B cell (primary cell): Measurements from ENCODE around the gene CRTAC1. TPM values are rescaled to one million over a fixed set of nuclear protein-coding genes. Genes with fewer than 3 reads are reported as not detected.

ENCODE experiments used
- ATAC-seq: fragments of 200-7000 bp; cut with Tn5 transposase; one replicate; pipeline ENCODE4 v1.10.0; 2021; ENCODE audit warnings: low read depth, mild to moderate bottlenecking, moderate number of reproducible peaks, moderate library complexity
- CTCF ChIA-PET: fragments of 350-600 bp; sonication (Branson Sonifier 250); formaldehyde crosslinking; loops from one replicate; lab custom pipeline; 2021; ENCODE audit warnings: antibody characterized with exemption, inconsistent platforms; lab: Charles Lee
- POLR2A ChIA-PET: fragments of 350-600 bp; sonication (Branson Sonifier 250); formaldehyde crosslinking; loops from one replicate; lab custom pipeline; 2021; ENCODE audit warnings: antibody characterized with exemption; lab: Charles Lee
- DNase-seq: peaks from one replicate; pipeline ENCODE4 v3.0.0; 2013
- H2AFZ ChIP-seq: 2 replicates; pipeline ENCODE4 v1.6.1; 2012; ENCODE audit warnings: mild to moderate bottlenecking, low read depth, low read length; ENCODE audit not compliant: insufficient read depth, poor library complexity, severe bottlenecking
- H3K27ac ChIP-seq, 2 donors: 1 replicate in 1 of 2; 2 replicates in 1 of 2; pipeline ENCODE4 v1.5.1; 2012 to 2013; ENCODE audit warnings: low read length in 2 of 2, mild to moderate bottlenecking in 2 of 2, moderate library complexity in 1 of 2
- H3K27me3 ChIP-seq, 4 experiments: fragments of 200-600 bp in 1 of 4; sonication (generic) in 1 of 4; replicated peaks in 1 of 4; 1 replicate in 2 of 4; 2 replicates in 2 of 4; pipeline versions ENCODE4 v1.6.1 to v1.7.0; 2013 to 2016; ENCODE audit warnings: low read length in 3 of 4, mild to moderate bottlenecking in 2 of 4, mixed read lengths in 1 of 4, moderate library complexity in 1 of 4; ENCODE audit not compliant: insufficient read depth in 4 of 4, control insufficient read depth in 3 of 4; ENCODE audit errors: control extremely low read depth in 1 of 4
- H3K36me3 ChIP-seq, 2 experiments: replicated peaks in 1 of 2; 1 replicate in 1 of 2; 2 replicates in 1 of 2; pipeline versions ENCODE4 v1.6.1 to v1.7.1; 2013; ENCODE audit warnings: low read length in 1 of 2; ENCODE audit not compliant: insufficient read depth in 2 of 2, control insufficient read depth in 1 of 2; ENCODE audit errors: control extremely low read depth in 1 of 2, extremely low read depth in 1 of 2
- H3K4me1 ChIP-seq, 2 donors: fragments of 200-600 bp in 1 of 2; sonication (generic) in 1 of 2; 1 replicate in 1 of 2; 2 replicates in 1 of 2; pipeline versions ENCODE4 v1.5.1 to v1.6.1; 2013 to 2017; ENCODE audit warnings: low read length in 2 of 2; ENCODE audit not compliant: control insufficient read depth in 2 of 2, insufficient read depth in 2 of 2
- H3K4me2 ChIP-seq: replicated peaks from 2 replicates; pipeline ENCODE3; 2012; ENCODE audit warnings: mild to moderate bottlenecking, low read depth, low read length; ENCODE audit not compliant: poor library complexity, severe bottlenecking
- H3K4me3 ChIP-seq, 5 experiments: fragments of 200-600 bp in 1 of 5; sonication (generic) in 1 of 5; 1 replicate in 3 of 5; 2 replicates in 2 of 5; pipeline versions ENCODE4 v1.5.1 to v1.7.0; 2011 to 2016; ENCODE audit warnings: low read length in 4 of 5, mild to moderate bottlenecking in 4 of 5, low read depth in 2 of 5, control low read depth in 1 of 5, moderate library complexity in 1 of 5; ENCODE audit not compliant: insufficient read depth in 1 of 5; ENCODE audit errors: control extremely low read depth in 1 of 5, extremely low read depth in 1 of 5
- H3K79me2 ChIP-seq: fragments of 200-600 bp; sonication (generic); one replicate; pipeline ENCODE4 v1.6.0; 2016; ENCODE audit warnings: low read length; ENCODE audit not compliant: control insufficient read depth, insufficient read depth
- H3K9ac ChIP-seq: fragments of 200-600 bp; sonication (generic); 2 replicates; pipeline ENCODE4 v1.6.1; 2017; ENCODE audit warnings: mild to moderate bottlenecking, low read length, moderate library complexity
- H3K9me3 ChIP-seq, 3 donors: one replicate each; pipeline versions ENCODE4 v1.6.1 to v1.7.1; 2013; ENCODE audit warnings: low read length in 2 of 3; ENCODE audit not compliant: control insufficient read depth in 2 of 3, insufficient read depth in 1 of 3; ENCODE audit errors: control extremely low read depth in 1 of 3
- H4K20me1 ChIP-seq: 2 replicates; pipeline ENCODE4 v1.6.0; 2012; ENCODE audit warnings: mild to moderate bottlenecking, low read length; ENCODE audit not compliant: insufficient read depth, control insufficient read depth, poor library complexity, severe bottlenecking
- H3K27ac Mint-ChIP-seq: one replicate; pipeline ENCODE4 v1.8.0; 2021; ENCODE audit warnings: mixed read lengths
- H3K27me3 Mint-ChIP-seq: one replicate; pipeline ENCODE4 v1.8.0; 2021; ENCODE audit warnings: mixed read lengths
- H3K4me1 Mint-ChIP-seq: one replicate; pipeline ENCODE4 v1.8.0; 2021; ENCODE audit warnings: mixed read lengths
- H3K4me3 Mint-ChIP-seq: one replicate; pipeline ENCODE4 v1.8.0; 2021; ENCODE audit warnings: mixed read lengths
- H3K9me3 Mint-ChIP-seq: one replicate; pipeline ENCODE4 v1.8.0; 2022; ENCODE audit warnings: mixed read lengths; ENCODE audit not compliant: insufficient read depth
- CTCF ChIP-seq: fragments of 200-600 bp; IDR thresholded peaks from one replicate; pipeline ENCODE4 v1.8.0; 2022; ENCODE audit warnings: antibody characterized with exemption, mild to moderate bottlenecking
- EZH2 ChIP-seq: IDR thresholded peaks from 2 replicates; pipeline ENCODE4 v1.6.1; 2012; ENCODE audit warnings: borderline replicate concordance, low read depth, mild to moderate bottlenecking, moderate library complexity, low read length; ENCODE audit not compliant: insufficient read depth, poor library complexity, severe bottlenecking
- WGBS: methylation state at CpG from one replicate; pipeline ENCODE4 v1.1.5; 2013; ENCODE audit warnings: missing lambda C conversion rate; ENCODE audit not compliant: insufficient coverage; 5-methylcytosine and 5-hydroxymethylcytosine counted together
- intact Hi-C: fragments of 100-400 bp; cut with micrococcal nuclease; formaldehyde crosslinking; loops from one replicate; pipeline ENCODE4 v1.10.0; 2022
- polyA plus RNA-seq: library from polyadenylated mRNA; depleted of rRNA; stranded (reverse); fragments of >200 nt; gene quantifications from 2 replicates; pipeline ENCODE4 v1.2.3, GENCODE V29; 2012
- total RNA-seq, 2 donors: library from RNA; stranded (reverse); fragments of 120-200 nt in 1 of 2; gene quantifications; 1 replicate in 1 of 2; 2 replicates in 1 of 2; pipeline versions ENCODE4 v1.2.3 to v1.2.4, GENCODE V29; 2013 to 2022

Gene CRTAC1
- total and polyA plus RNA-seq, 2 donors (not counting 1 experiment from before 2014, with no cell fraction given): not detected

DNA sequence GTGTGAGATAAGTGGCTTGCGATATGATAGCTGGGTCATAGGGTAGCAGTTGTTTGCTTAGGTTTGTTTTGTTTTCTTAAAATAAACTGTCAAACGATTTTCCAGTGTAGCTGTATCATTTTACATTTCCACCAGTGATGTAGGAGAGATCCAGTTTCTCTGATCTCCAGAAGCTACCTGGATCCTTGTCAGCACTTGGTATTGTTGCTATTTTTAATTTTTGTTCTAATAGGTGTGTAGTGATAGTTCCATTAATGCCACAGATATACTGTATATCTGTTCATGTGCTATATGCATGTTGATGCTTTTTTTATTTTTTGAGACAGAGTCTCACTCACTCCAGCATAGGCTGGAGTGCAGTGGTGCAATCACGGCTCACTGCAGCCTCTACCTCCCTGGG is 136.3 kb downstream of the CRTAC1 start:
- no peaks in the 10 kb centered on the region for H3K9me3 Mint-ChIP-seq
- no peaks in the 10 kb centered on the region for H3K36me3 ChIP-seq
- H3K27me3 ChIP-seq: no peaks in the 10 kb centered on the region
- H3K27me3 Mint-ChIP-seq: peaks cover 19% of the 10 kb centered on the region
- H2AFZ ChIP-seq: no peak overlapping the region
- DNase-seq (no peak), ATAC-seq (no peak)
- no peak overlapping the region for H3K4me3 Mint-ChIP-seq
- H3K9ac ChIP-seq: no peak overlapping the region
- peaks cover 0 to 7% (median 0%) of the 10 kb centered on the region in 3 donors for H3K9me3 ChIP-seq
- H4K20me1 ChIP-seq: no peaks in the 10 kb centered on the region
- ChIA-PET CTCF (interaction anchor here (0.9 kb wide), 1 partner anchor 18 kb away, joined by 3 read pairs; no protein-coding TSS in a partner anchor), POLR2A (no interaction called here)
- no peak overlapping the region for H3K27ac Mint-ChIP-seq
- H3K4me2 ChIP-seq: no peak overlapping the region
- H3K4me1 Mint-ChIP-seq: no peaks in the 10 kb centered on the region
- WGBS: no CpG with 5 or more reads among the region's 3 CpGs
- H3K27ac ChIP-seq: no peak overlapping the region
- no peaks in the 10 kb centered on the region for H3K79me2 ChIP-seq
- no peaks in the 10 kb centered on the region for H3K4me1 ChIP-seq
- no peak overlapping the region for H3K4me3 ChIP-seq
- TF ChIP-seq CTCF: no peak
- TF ChIP-seq EZH2: no peak
- intact Hi-C loops: no loop called here

- Histone ChIP-seq H3K4me3 (no peak overlapping the region), H3K4me2 (no peak overlapping the region), H3K4me1 (no peaks in the 10 kb centered on the region), H3K9me3 (peaks cover 0 to 7% (median 0%) of the 10 kb centered on the region in 3 donors), H3K36me3 (no peaks in the 10 kb centered on the region), H3K27ac (no peak overlapping the region), H2AFZ (no peak overlapping the region), H4K20me1 (no peaks in the 10 kb centered on the region), H3K79me2 (no peaks in the 10 kb centered on the region), H3K9ac (no peak overlapping the region), H3K27me3 (no peaks in the 10 kb centered on the region)
- no peak for ATAC-seq
- ChIA-PET POLR2A (no interaction called here), CTCF (no interaction called here)
- intact Hi-C loops: no loop called here
- no peak for DNase-seq
- Mint-ChIP-seq H3K27ac (no peak overlapping the region), H3K27me3 (peaks cover 24% of the 10 kb centered on the region), H3K4me3 (no peak overlapping the region), H3K9me3 (no peaks in the 10 kb centered on the region), H3K4me1 (no peaks in the 10 kb centered on the region)
- TF ChIP-seq EZH2 (no peak), CTCF (no peak)
- no CpG with 5 or more reads among the region's 2 CpGs for WGBS
These were observed 137.5 kb downstream of the CRTAC1 start for GRCh38 chr10:97892939-97893338.
